Measurements from ENCODE around the gene STAC. TPM values are rescaled to one million over a fixed set of nuclear protein-coding genes. Genes with fewer than 3 reads are reported as not detected.

STAC gene
- total RNA-seq, 1 donor from 2014 or later, result 3.9 TPM

DNA sequence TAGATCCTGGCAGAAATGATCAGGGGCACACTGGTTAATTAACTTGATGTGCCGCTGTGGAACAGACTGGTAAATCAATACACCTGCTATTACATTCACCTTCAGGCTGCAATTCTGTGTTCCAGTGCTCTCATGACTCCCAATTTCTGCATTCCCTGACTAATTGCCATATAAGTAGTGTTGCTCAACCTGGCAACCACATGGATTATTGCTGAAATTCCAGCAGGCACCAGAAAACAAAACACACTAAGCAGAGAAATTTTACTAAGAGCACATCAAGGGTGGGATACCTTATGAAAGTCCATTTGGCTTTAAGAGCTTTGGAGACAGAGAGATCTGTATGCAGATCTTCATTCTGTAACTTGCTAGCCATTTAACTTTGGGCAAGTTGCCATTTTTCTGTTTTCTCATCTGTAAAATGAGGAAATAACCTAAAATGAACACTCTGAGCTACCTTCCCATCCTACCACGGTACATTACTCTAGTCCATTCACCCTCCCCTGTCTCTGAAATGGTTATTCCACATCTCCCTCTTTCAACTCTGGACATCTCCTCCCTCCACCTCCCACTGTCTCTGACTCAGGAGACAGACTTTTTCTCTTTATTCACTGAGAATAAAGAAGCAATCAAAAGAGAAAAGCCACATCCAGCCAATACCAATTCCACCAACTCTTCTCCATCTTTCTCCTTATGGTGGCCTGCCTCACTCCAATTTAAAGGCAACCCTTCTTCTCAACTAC lies 54.6 kb downstream of the STAC start:
- Histone ChIP-seq H3K4me3 (no peak overlapping the region), H3K27ac (no peak overlapping the region), H3K36me3 (no peaks in the 10 kb centered on the region), H3K27me3 (no peaks in the 10 kb centered on the region), H3K4me1 (no peaks in the 10 kb centered on the region), H3K9me3 (no peaks in the 10 kb centered on the region)
- intact Hi-C loops (cut with DNase I), result no loop called here
- no peak for DNase-seq (ENCODE audit: extremely low spot score in 2 of 2)
- TF ChIP-seq POLR2AphosphoS5 (IDR thresholded peaks at IDR 0.05; ENCODE audit: insufficient read depth in 1 of 2, low read depth in 1 of 2) (no peak), POLR2A (IDR thresholded peaks at IDR 0.05) (no peak)
- TF ChIP-seq, protein P1, sequence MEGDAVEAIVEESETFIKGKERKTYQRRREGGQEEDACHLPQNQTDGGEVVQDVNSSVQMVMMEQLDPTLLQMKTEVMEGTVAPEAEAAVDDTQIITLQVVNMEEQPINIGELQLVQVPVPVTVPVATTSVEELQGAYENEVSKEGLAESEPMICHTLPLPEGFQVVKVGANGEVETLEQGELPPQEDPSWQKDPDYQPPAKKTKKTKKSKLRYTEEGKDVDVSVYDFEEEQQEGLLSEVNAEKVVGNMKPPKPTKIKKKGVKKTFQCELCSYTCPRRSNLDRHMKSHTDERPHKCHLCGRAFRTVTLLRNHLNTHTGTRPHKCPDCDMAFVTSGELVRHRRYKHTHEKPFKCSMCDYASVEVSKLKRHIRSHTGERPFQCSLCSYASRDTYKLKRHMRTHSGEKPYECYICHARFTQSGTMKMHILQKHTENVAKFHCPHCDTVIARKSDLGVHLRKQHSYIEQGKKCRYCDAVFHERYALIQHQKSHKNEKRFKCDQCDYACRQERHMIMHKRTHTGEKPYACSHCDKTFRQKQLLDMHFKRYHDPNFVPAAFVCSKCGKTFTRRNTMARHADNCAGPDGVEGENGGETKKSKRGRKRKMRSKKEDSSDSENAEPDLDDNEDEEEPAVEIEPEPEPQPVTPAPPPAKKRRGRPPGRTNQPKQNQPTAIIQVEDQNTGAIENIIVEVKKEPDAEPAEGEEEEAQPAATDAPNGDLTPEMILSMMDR (IDR thresholded peaks at IDR 0.05), result no peak

DNA sequence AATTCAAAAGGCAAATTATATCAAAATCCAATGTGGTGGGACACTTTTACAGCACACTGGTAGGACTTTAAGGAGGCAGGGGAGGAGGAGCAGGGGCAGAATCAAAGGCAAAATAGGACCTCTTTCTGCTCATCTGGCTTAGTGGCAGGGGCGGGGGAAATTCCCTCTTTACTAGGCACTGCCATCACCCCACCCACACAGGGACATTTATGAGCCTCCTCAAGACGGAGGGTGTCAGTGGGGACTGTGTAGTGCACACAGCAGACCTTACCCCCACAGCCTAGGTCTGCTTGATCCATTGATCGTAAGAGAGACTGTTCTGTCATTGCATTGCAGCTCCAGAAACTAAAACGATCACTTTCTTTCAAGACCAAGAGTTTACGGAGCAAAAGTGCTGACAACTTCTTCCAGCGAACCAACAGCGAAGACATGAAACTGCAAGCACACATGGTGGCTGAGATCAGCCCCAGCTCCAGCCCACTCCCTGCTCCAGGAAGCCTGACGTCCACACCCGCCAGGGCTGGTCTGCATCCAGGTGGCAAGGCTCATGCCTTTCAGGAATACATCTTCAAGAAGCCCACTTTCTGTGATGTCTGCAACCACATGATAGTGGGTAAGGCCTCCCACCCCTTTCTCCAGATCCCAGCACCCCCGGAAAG lies 62.9 kb downstream of the STAC start:
- H3K4me1 ChIP-seq, result no peaks in the 10 kb centered on the region
- intact Hi-C loops (cut with DNase I), result no loop called here
- no peak overlapping the region for H3K4me3 ChIP-seq
- no peaks in the 10 kb centered on the region for H3K9me3 ChIP-seq
- TF ChIP-seq POLR2AphosphoS5 (IDR thresholded peaks at IDR 0.05; ENCODE audit: insufficient read depth in 1 of 2, low read depth in 1 of 2) (no peak), POLR2A (IDR thresholded peaks at IDR 0.05) (no peak)
- TF ChIP-seq, protein P1 (IDR thresholded peaks at IDR 0.05), result no peak
- no peaks in the 10 kb centered on the region for H3K27me3 ChIP-seq
- no peak for DNase-seq (ENCODE audit: extremely low spot score in 2 of 2)
- H3K27ac ChIP-seq, result no peak overlapping the region
- H3K36me3 ChIP-seq, result no peaks in the 10 kb centered on the region

DNA sequence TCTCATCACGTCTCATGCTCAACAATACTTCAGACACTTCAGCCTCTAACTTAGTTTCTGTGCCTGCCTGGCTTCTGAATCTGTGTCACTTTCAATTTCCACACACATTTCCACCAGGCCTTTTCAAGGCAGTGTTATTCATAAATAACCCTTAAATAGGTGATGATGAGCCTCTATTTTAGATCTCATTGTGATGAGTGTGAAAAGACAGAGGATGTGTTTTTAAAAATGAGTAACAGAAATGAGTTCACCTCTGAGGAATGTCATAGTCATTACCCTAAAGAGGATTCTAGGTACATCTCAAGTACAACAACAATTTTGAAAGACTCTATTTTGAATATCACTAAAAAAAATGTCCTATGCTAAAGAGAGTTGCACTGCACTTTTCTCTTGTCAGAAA lies 64.6 kb downstream of the STAC start:
- no peak overlapping the region for H3K4me3 ChIP-seq
- TF ChIP-seq POLR2AphosphoS5 (IDR thresholded peaks at IDR 0.05; ENCODE audit: insufficient read depth in 1 of 2, low read depth in 1 of 2), result no peak
- TF ChIP-seq, protein P1 (IDR thresholded peaks at IDR 0.05), result no peak
- no peak for TF ChIP-seq POLR2A (IDR thresholded peaks at IDR 0.05)
- H3K36me3 ChIP-seq, result no peaks in the 10 kb centered on the region
- no peaks in the 10 kb centered on the region for H3K9me3 ChIP-seq
- intact Hi-C loops (cut with DNase I), result no loop called here
- H3K27me3 ChIP-seq, result no peaks in the 10 kb centered on the region
- DNase-seq (ENCODE audit: extremely low spot score in 2 of 2), result no peak
- H3K4me1 ChIP-seq, result no peaks in the 10 kb centered on the region
- no peak overlapping the region for H3K27ac ChIP-seq

DNA sequence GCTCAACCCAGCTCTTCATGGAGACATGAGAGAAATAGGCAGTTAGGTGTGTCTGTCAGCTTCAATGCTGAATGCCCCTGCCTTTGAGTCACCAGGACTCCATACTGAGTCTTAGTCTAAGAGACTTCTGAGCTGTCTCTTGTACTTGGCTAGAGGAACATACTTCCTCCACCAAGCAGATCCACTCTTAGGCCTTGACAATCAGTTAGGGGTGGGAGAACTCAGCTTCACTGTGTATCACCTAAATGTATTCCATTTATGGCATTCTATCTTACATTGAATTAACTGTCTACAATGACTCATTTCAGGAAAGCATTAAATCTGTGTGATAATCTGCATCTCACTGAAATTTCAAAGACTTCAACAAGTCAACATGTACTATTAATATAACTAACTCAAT lies 66.0 kb downstream of the STAC start:
- no peak for DNase-seq (ENCODE audit: extremely low spot score in 2 of 2)
- Histone ChIP-seq H3K27ac (no peak overlapping the region), H3K27me3 (no peaks in the 10 kb centered on the region), H3K4me3 (no peak overlapping the region), H3K36me3 (no peaks in the 10 kb centered on the region), H3K4me1 (no peaks in the 10 kb centered on the region), H3K9me3 (no peaks in the 10 kb centered on the region)
- TF ChIP-seq POLR2AphosphoS5 (IDR thresholded peaks at IDR 0.05; ENCODE audit: insufficient read depth in 1 of 2, low read depth in 1 of 2) (no peak), POLR2A (IDR thresholded peaks at IDR 0.05) (no peak)
- TF ChIP-seq, protein P1 (IDR thresholded peaks at IDR 0.05), result no peak
- intact Hi-C loops (cut with DNase I), result no loop called here

DNA sequence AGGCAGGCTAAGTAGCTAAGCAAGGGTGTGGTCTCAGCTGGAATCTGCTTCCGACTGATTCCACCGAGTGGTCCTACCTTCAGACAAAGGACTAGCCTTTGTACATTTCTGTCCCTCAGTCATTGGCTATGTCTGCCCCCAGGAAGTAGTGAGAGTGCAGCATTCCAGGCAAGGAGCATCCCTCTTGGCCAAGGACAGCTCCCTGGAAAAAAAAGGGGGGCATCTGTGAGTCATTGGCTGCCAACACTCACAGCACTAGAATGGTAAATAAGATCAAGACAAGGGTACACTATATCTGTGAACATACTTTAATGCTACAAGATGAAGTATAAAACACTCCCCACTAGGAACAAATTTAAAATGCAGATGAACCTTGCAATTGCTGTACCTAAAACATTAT lies 66.8 kb downstream of the STAC start:
- Histone ChIP-seq H3K27me3 (no peaks in the 10 kb centered on the region), H3K36me3 (no peaks in the 10 kb centered on the region), H3K4me1 (no peaks in the 10 kb centered on the region), H3K27ac (no peak overlapping the region), H3K9me3 (no peaks in the 10 kb centered on the region), H3K4me3 (no peak overlapping the region)
- intact Hi-C loops (cut with DNase I), result no loop called here
- no peak for TF ChIP-seq POLR2AphosphoS5 (IDR thresholded peaks at IDR 0.05; ENCODE audit: insufficient read depth in 1 of 2, low read depth in 1 of 2)
- no peak for TF ChIP-seq POLR2A (IDR thresholded peaks at IDR 0.05)
- TF ChIP-seq, protein P1 (IDR thresholded peaks at IDR 0.05), result no peak
- no peak for DNase-seq (ENCODE audit: extremely low spot score in 2 of 2)

Measured in vagina (tissue), 2 donors.